Activated T-helper 1 cell treated with anti-CD3 and anti-CD28 coated beads, Interleukin-2, amount 50 U/mL, for 16 hours (primary cell): ENCODE data around the gene ZNF398.
"Not testable (repeated sequence)": the region's sequence is repeated elsewhere in the genome, so short reads cannot be mapped to it uniquely, and the experiment has no call there.

Experiments used
- DNase-seq, 2 donors: peaks; one replicate each; pipeline ENCODE4 v3.0.0-alpha.2; 2020; ENCODE audit warnings: low read depth in 1 of 2, low spot score in 1 of 2

The ZNF398 gene

DNA sequence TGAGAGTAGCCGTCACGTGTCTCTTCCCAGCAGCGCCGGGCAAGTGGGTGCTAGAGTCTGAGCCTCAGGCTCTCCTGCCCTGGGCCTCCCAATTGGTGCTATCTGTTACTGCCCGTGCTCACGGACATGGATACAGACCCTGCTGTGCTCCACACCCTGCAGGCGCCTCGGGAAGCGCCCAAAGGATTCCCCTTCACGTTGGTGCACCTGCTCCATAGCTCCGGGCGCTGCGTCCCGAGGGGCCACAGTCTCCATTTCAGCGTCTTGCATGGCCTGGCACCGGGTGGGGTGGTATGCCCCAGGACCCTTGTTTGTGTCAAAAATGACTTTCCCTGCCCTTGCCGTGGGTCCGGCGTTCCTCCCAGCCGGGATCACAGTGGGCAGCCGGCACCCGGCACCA is 78.4 kb downstream of the ZNF398 start:
- no peak for DNase-seq

DNA sequence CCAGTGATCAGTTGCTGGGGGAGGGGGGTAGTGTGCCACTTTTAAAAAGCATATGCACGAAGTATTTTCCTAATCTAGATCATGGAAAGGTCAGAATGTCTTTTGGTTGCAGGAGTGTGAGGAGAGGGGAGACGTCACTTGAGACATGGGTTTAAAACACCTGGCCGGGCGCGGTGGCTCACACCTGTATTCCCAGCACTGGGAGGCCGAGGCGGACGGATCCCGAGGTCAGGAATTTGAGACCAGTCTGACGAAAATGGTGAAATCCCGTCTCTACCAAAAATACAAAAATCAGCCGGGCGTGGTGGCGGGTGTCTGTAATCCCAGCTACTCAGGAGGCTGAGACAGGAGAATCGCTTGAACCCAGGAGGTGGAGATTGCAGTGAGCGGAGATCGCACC is 79.1 kb downstream of the ZNF398 start:
- DNase-seq, result not testable (repeated sequence)

GRCh38 chr7:149226840-149227494 is 79.7 kb downstream of the ZNF398 start:
- DNase-seq, result no peak

- no peak for DNase-seq
Observed at GRCh38 chr7:149228831-149229471, 81.7 kb downstream of the ZNF398 start.

- no peak for DNase-seq
Observed at GRCh38 chr7:149229526-149229925, 82.3 kb downstream of the ZNF398 start.

DNA sequence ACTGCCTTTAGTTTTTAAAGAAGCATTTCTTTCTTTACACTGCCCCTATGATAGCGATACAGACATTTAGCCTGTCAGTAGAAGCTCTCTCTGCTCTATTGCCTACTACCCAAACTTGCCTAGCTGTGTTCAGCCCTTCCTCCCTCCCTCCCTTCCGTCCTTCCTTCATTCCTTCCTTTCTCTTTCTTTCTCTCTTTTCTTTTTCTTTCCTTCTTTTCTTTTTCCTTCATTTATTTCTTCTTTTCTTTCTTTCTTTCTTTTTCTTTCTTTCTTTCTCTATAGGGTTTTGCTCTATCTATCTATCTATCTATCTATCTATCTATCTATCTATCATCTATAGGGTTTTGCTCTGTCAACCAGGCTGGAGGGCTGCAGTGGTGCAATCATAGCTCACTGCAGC is 85.1 kb downstream of the ZNF398 start:
- no peak for DNase-seq
